Mesothelial cell of epicardium (in vitro differentiated cells): Measurements from ENCODE around the gene SIL1. TPM values are rescaled to one million over a fixed set of nuclear protein-coding genes. Genes with fewer than 3 reads are reported as not detected.

Experiments
- DNase-seq, 2 experiments: peaks; one replicate each; pipeline ENCODE4 v3.0.0; 2021; ENCODE audit warnings: low spot score in 2 of 2; ENCODE audit not compliant: unreplicated experiment in 2 of 2
- H3K27ac Mint-ChIP-seq: 2 replicates; pipeline ENCODE4 v1.8.0; 2021; ENCODE audit warnings: mixed read lengths
- H3K27me3 Mint-ChIP-seq: 2 replicates; pipeline ENCODE4 v1.8.0; 2021; ENCODE audit warnings: low read depth, mixed read lengths
- H3K36me3 Mint-ChIP-seq: 2 replicates; pipeline ENCODE4 v1.8.0; 2021; ENCODE audit warnings: mixed read lengths
- H3K4me1 Mint-ChIP-seq: 2 replicates; pipeline ENCODE4 v1.8.0; 2021; ENCODE audit warnings: mixed read lengths
- H3K4me3 Mint-ChIP-seq: 2 replicates; pipeline ENCODE4 v1.8.0; 2021; ENCODE audit warnings: mild to moderate bottlenecking, moderate library complexity, mixed read lengths
- H3K9me3 Mint-ChIP-seq: 2 replicates; pipeline ENCODE4 v1.8.0; 2021; ENCODE audit warnings: mixed read lengths
- CTCF ChIP-seq: fragments of 200-600 bp; sonication (generic); IDR thresholded peaks from one replicate; pipeline ENCODE4 v1.5.0; 2021; ENCODE audit warnings: antibody characterized with exemption; ENCODE audit not compliant: unreplicated experiment
- total RNA-seq: library from RNA; stranded (reverse); gene quantifications from 3 replicates; pipeline ENCODE4 v1.2.1, GENCODE V29; 2021

The SIL1 gene
- total RNA-seq, 1 donor from 2014 or later: 46.2 TPM

DNA sequence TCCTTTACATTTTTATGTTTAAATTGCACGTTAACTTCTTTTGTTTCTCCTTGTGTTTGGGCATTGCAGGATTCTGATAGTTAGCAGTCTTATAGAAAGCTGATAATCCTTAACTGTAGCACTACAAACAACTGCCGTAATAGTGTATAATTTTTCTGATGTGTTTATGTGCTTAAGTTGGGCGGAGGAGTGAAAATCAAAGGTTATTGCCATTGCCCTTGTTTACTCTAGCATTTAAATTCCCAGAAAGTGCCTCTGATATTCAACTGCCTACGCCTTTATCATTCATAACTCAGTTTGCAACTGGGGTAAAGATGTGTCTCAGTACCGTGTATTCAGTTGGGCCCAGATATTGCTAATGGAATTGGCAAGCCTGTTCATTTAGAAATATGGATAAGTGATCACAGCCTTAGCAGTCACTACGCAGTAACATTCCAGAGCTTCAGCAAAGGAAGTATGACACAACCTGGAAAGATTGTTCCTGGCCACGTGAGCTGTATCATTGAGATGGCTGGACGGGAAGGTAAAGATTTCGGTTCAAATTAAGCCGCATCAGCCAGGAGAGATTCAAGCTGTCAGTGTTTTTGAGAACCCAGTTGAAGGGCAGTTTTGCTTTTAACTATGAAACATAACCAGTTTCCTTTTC, 294.9 kb downstream of the SIL1 start:
- Mint-ChIP-seq H3K9me3 (peaks cover 5% of the 10 kb centered on the region), H3K4me3 (no peak overlapping the region), H3K27me3 (no peaks in the 10 kb centered on the region), H3K27ac (no peak overlapping the region), H3K4me1 (peaks cover 15% of the 10 kb centered on the region), H3K36me3 (peaks cover 62% of the 10 kb centered on the region)
- no peak for DNase-seq
- no peak for TF ChIP-seq CTCF

- H3K4me1 Mint-ChIP-seq: peaks cover 15% of the 10 kb centered on the region
Observed at GRCh38 chr5:138901716-138902115, 296.5 kb downstream of the SIL1 start.

GRCh38 chr5:138900281-138900965, 297.7 kb downstream of the SIL1 start:
- Mint-ChIP-seq H3K27ac (peak overlapping the region; percentile 66), H3K27me3 (no peaks in the 10 kb centered on the region), H3K9me3 (peaks cover 5% of the 10 kb centered on the region), H3K36me3 (peaks cover 56% of the 10 kb centered on the region), H3K4me1 (peaks cover 15% of the 10 kb centered on the region), H3K4me3 (no peak overlapping the region)
- TF ChIP-seq CTCF: no peak
- DNase-seq: no peak

More at GRCh38 chr5:138901716-138902115, 296.5 kb downstream of the SIL1 start:
- no peak overlapping the region for H3K4me3 Mint-ChIP-seq
- no peak for TF ChIP-seq CTCF
- DNase-seq: no peak
- peaks cover 5% of the 10 kb centered on the region for H3K9me3 Mint-ChIP-seq
- H3K27ac Mint-ChIP-seq: no peak overlapping the region
- no peaks in the 10 kb centered on the region for H3K27me3 Mint-ChIP-seq
- peaks cover 66% of the 10 kb centered on the region for H3K36me3 Mint-ChIP-seq

DNA sequence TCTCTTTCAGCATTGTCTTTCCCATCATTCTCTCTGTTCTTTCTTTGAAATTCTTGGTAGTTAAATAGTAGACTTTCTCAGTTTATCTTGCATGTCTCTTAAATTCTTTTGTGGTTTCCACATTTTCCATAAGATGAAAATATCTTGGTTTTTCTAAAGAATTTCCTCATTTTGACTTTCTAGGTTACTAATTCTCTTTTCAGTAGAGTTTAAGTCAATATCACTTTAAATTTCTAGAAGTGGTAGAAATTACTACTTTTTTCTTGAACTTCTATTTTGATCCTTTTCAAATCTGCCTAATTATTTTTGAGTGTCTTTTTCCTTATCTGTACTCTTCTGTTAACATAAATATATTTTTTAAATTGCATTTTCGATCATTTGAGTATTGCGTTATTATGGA, 299.4 kb downstream of the SIL1 start:
- TF ChIP-seq CTCF: no peak
- peaks cover 54% of the 10 kb centered on the region for H3K36me3 Mint-ChIP-seq
- no peak overlapping the region for H3K27ac Mint-ChIP-seq
- H3K9me3 Mint-ChIP-seq: peaks cover 5% of the 10 kb centered on the region
- peaks cover 15% of the 10 kb centered on the region for H3K4me1 Mint-ChIP-seq
- no peaks in the 10 kb centered on the region for H3K27me3 Mint-ChIP-seq
- H3K4me3 Mint-ChIP-seq: no peak overlapping the region
- no peak for DNase-seq

GRCh38 chr5:138898299-138898698, 299.9 kb downstream of the SIL1 start:
- no peak for TF ChIP-seq CTCF
- no peak overlapping the region for H3K27ac Mint-ChIP-seq
- H3K36me3 Mint-ChIP-seq: peaks cover 50% of the 10 kb centered on the region
- no peak overlapping the region for H3K4me3 Mint-ChIP-seq
- H3K27me3 Mint-ChIP-seq: no peaks in the 10 kb centered on the region
- no peak for DNase-seq
- peaks cover 15% of the 10 kb centered on the region for H3K4me1 Mint-ChIP-seq
- peaks cover 5% of the 10 kb centered on the region for H3K9me3 Mint-ChIP-seq

Other genes starting within 250 kb of the SIL1 start
- 267 to 318 TPM (median 280 TPM) in 3 replicates for gene MATR3, start 95.4 kb upstream of the SIL1 start, total RNA-seq
- 86.6 to 93.4 TPM (median 88.2 TPM) in 3 replicates for gene PAIP2, start 143.5 kb upstream of the SIL1 start, total RNA-seq
- gene SLC23A1, start 184.9 kb upstream of the SIL1 start, total RNA-seq: not detected in 3 replicates
- 0.20 TPM in 1 of 3 replicates, not detected in the others for gene MZB1, start 191.5 kb upstream of the SIL1 start, total RNA-seq
- gene PROB1, start 196.7 kb upstream of the SIL1 start, total RNA-seq: 1.4 to 1.6 TPM (median 1.5 TPM) in 3 replicates
- 4.8 to 6.5 TPM (median 6.1 TPM) in 3 replicates for gene SPATA24, start 205.7 kb upstream of the SIL1 start, total RNA-seq
- 24.9 to 28.9 TPM (median 25.2 TPM) in 3 replicates for gene DNAJC18, start 241.2 kb upstream of the SIL1 start, total RNA-seq